ENCODE data around the gene TBPL1. TPM values are rescaled to one million over a fixed set of nuclear protein-coding genes. Genes with fewer than 3 reads are reported as not detected.
"Not testable (repeated sequence)": the region's sequence is repeated elsewhere in the genome, so short reads cannot be mapped to it uniquely, and the experiment has no call there.

TBPL1 gene
- total RNA-seq: 8.4 TPM

DNA sequence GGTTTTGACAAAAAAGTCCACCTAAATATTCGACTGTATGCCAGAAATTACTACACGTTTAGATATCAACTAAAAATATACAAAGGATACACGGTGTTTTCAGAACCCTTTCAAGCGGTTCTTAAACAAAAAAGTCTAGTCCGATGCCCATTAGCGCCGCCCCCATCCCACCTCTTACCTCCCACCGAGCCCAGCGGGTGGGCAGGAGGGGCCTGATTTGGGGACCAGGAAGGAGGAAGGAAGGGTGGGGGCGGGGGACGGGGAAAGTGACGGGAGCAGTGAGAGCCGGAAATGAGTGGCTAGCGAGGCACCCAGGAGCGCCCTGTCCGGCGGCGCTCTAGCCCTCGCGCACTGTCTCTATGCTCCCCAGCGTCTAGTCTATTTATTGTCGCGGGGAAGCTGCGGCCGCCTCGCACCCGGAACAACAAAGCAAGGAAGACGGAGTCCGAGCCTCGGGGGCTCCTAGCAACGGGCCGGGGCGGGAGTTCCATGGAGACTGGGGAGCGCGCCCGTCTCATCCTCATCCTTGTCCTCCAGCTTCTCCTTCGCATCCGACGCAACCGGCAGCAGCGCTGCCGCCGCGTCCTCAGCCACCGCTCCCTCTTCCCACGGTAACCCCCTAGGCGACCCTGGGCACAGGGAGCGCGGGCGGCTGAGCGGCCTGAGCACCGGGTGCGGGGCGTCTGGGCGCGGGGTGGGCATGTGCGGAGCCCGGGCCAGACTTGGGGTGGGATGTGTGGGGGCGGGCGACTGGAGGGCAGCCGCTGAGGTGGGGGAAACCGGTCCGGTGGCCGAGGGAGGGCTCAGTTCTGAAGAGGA, at the start of gene TBPL1:
TBPL1 (plus strand) TSS at position 410 of the 819 bp plus-strand sequence. CDS start 26,902 bp downstream, outside the sequence.
- peak; percentile 90 for ATAC-seq
- DNase-seq (ENCODE audit: low spot score): peak; percentile 94

DNA sequence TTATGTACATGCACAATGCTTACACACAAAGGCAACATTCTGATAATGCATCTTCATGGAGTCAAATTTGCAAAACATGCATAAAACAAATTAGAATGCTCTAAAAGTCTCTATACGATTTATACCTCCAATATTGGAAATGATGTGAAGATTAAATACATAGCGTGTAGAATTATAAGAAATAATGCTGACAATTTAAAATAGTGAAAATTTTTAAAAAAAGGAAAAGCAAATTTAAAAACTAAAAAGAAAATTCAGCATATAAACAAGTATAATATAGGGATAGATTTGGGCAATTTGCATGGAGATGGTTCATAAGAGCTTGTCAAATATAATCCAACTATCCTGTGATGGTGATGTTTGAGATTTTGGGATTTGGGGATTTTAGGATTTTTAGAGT, 49.2 kb upstream of the TBPL1 start:
- DNase-seq (ENCODE audit: low spot score) (no peak), ATAC-seq (no peak)

- DNase-seq (ENCODE audit: low spot score): no peak
- ATAC-seq: no peak
Measured at GRCh38 chr6:133906050-133906449, 47.0 kb upstream of the TBPL1 start.

DNA sequence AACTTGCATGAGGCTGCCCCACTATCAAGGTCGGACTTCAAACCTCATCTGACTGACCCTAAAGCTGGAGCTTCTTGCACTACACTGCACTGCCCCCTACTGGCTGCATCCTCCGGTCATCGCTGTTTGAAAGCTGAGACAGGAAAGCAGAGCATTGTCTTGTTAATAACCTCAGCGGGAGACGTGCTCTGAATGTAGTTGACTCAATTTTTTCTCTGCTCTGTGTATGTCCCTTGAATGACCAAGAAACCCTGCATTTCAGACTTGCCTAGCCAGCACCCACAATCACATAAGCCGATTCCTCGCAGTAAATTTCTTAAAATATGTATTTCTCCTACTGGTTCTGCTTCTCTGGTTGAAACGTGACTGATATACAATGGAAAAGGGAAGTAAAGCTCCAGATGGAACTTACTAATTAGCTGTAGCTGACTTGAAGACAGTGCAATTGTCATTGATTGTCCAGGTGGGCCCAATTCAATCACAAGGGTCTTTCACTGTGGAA, 36.3 kb upstream of the TBPL1 start:
- peak; percentile 83 for DNase-seq (ENCODE audit: low spot score)
- peak; percentile 98 for ATAC-seq

- no peak for ATAC-seq
- DNase-seq (ENCODE audit: low spot score): no peak
Measured at GRCh38 chr6:133917781-133918180, 35.2 kb upstream of the TBPL1 start.

DNA sequence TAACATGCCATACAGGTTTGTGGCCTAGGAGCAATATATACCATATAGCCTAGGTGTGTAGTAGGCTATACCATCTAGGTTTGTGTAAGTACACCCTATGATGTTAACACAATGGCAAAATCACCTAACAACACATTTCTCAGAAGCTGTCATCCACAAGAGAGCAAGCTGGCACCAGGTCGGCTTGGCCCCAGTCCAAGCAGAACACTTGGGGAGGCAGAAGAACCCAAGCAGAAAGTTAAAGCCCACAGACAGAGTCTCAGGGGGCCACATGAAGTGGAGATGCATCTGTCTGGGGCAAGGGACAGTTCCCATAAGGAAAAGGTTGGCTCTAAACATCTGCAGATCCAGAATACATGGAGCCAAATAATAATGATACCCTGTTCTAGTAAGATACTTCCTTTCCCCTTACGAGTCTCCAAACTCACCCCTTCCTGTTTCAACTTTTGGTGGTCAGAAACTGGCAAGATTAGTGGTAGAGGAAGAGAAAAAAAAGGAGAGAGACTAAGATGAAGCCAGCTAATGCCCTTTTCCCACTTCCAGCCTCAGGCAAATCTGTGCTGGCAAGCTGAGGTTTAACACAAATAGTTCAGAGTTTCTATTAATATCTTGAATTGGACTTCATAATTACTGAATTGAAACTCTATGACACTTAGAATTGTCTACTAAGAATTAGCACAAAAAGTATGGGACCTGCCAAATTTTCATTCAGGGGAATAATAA, 34.7 kb upstream of the TBPL1 start:
- ATAC-seq: no peak

DNA sequence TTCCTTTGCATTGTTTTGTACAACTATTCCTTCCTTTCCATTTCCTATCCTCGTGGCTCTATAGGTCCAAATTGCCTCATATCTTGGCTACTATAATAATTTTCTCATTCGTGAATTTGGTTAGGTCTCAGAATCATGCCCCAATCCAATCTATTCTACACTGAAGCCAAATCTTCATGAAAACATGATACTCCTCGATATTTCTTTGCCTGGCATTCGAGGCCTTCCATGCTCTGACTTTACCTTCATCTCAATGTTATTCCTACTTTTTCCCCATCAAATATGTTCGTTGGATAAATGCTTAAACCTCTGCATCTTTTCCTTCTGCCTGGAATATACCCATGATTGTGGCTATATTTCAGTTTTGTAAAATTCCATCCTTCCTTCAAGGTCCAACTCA, 33.7 kb upstream of the TBPL1 start:
- no peak for DNase-seq (ENCODE audit: low spot score)
- ATAC-seq: no peak

More for the DNA sequence above, 34.7 kb upstream of the TBPL1 start:
- DNase-seq (ENCODE audit: low spot score): no peak

GRCh38 chr6:133921249-133921859, 31.7 kb upstream of the TBPL1 start:
- peak; percentile 56 for DNase-seq (ENCODE audit: low spot score)
- ATAC-seq: peak; percentile 72

DNA sequence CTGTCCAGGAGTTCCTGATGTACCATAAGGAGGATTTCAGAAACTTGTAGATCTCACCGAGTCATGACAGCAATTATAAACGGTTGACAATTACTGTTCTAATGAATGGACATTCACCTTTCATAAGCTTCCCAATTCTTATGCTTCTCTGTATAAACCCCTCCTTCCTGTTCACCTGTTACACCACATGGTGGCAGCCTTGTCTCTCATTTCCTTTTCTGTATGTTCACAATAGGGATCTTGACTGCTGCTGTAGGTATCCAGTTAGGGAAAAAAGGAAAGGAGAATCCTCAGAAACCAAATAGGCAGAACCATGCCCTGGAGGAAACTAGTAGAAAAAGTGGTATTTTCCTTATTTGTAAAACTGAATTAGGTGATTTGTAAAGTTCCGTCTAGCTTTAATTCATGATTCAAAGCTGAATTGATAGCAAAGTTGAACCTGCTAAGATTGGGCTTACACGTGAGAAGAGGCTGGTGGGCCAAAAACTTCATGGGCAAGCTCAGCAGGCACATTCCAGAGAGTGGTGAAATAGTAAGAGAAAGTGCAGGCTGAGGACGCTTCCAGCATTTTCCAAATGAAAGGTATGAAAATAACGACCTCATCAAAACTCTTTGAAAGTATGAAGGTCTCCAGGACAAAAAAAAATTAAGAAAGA, 29.0 kb upstream of the TBPL1 start:
- ATAC-seq: peak; percentile 99
- peak; percentile 58 for DNase-seq (ENCODE audit: low spot score)

DNA sequence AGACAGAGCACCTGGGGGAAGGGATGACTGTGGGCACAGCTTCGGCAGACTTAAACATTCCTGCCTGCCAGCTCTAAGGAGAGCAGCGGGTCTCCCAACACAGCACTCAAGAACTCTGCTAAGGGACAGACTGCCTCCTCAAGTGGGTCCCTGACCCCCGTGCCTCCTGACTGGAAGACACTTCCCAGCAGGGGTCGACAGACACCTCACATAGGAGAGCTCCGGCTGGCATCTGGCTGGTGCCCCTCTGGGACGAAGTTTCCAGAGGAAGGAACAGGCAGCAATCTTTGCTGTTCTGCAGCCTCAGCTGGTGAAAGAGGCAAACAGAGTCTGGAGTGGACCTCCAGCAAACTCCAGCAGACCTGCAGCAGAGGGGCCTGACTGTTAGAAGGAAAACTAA, 21.8 kb upstream of the TBPL1 start:
- not testable (repeated sequence) for ATAC-seq; DNase-seq (ENCODE audit: low spot score)

GRCh38 chr6:133936352-133936751, 16.7 kb upstream of the TBPL1 start:
- not testable (repeated sequence) for DNase-seq (ENCODE audit: low spot score); ATAC-seq

GRCh38 chr6:133937909-133938308, 15.1 kb upstream of the TBPL1 start:
- DNase-seq (ENCODE audit: low spot score) (no peak), ATAC-seq (no peak)

- DNase-seq (ENCODE audit: low spot score) (no peak), ATAC-seq (no peak)
Measured at GRCh38 chr6:133938533-133938932, 14.5 kb upstream of the TBPL1 start.

DNA sequence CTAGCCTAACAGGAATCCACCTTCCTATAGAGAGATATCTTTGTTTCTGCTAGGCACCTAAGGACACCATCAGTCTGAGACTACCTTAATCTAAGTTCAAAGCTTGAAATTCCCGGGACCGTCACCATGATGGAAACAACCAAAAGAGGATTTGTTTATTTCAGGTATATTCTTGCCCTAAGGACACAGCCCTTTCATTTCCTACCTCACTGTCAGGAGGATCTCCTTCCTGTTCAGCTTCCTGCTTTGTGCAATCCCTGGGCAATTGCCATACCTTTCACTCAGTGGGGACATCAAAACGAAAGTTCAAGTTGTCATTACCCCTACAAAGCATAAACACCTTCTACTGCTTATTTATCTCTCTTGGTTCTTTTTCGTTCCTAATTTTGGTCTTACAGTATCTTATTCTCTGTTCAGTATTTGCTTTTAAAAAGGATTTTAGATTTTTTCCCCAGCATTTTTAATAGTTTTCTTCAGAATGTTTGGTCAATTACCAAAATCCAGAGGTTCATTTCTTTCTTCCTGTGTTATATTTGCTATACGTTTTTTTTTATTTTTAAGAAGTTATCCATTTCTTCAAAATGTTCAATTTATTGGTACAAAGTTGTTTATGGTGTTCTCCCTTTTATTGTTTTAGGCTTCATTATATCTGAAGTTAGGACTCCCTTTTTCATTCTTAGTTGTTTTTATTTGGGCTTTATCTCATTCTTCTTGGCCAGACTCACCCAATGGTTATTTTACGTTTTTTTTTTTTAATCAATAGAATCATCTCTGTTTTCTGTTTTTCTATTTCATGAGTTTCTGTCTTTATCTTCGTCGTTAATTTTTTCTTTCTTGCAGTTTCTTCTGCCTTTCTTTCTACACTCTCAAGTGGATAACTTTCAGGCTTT, 13.0 kb upstream of the TBPL1 start:
- ATAC-seq (peak; percentile 93), DNase-seq (ENCODE audit: low spot score) (peak; percentile 65)

GRCh38 chr6:133945158-133945557, 7.9 kb upstream of the TBPL1 start:
- ATAC-seq (no peak), DNase-seq (ENCODE audit: low spot score) (no peak)

DNA sequence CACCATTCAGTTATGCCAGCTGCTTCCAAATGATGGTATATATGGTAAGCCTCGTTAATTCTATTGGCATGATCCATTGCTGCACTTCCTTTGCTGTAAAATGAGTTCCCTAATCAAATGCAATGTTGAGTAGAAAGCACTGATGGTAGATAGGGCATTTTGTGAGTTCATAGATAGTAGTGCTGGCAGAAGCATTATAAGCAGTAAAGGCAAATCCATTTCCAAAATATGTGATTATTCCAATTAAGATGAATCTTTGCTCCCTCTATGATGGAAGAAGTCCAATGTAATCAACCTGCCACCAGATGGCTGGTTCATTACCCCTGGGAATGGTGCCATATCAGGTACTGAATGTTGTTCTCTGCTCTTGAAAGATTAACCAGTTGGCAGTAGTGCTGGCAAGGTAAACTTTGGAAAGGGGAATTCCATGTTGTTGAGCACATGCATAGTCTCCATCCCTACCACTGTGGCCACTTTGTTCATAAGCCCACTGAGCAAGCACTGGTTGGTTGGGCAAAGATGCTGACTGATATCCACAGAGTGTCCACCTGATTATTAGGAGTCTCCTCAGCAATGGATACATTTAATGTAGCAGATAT, 5.6 kb upstream of the TBPL1 start:
- ATAC-seq (peak; percentile 78), DNase-seq (ENCODE audit: low spot score) (peak; percentile 78)

- DNase-seq (ENCODE audit: low spot score): no peak
- ATAC-seq: no peak
Measured at GRCh38 chr6:133948472-133948871, 4.6 kb upstream of the TBPL1 start.

DNA sequence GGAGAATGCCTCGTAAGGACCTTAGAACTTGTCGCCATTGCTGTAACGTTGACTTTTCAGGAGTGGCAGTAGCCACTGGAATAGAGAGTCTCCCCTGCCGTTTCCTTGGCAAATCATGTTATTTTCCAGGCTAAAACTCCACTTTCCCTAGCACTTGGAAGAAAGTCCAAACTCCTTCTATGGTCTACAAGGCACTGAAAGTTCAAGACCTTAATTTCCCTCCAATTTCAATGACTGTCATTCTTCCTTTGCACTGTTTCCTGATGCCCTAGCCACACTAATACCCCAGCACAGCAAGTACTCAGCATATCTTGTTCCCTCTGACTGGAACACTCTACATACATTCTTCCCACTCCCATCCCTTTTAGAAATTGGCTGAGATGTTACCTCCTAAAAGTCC, 1.8 kb upstream of the TBPL1 start:
- no peak for ATAC-seq
- no peak for DNase-seq (ENCODE audit: low spot score)

Data from left lobe of liver (tissue), 2 donors.